Spleen (tissue), 11 donors: ENCODE results near the gene RAB7A. TPM values are rescaled to one million over a fixed set of nuclear protein-coding genes. Genes with fewer than 3 reads are reported as not detected.

Source experiments
- DNase-seq: peaks from one replicate; pipeline ENCODE4 v3.0.0-alpha.2; 2020
- H3K27ac ChIP-seq, 8 donors: fragments of 200-600 bp; sonication (generic) in 7 of 8; 1 replicate in 4 of 8; 2 replicates in 4 of 8; pipeline versions ENCODE4 v1.5.0 to v1.8.0; 2016 to 2021; ENCODE audit warnings: inconsistent platforms in 4 of 8, mild to moderate bottlenecking in 4 of 8, moderate library complexity in 1 of 8
- H3K27me3 ChIP-seq, 7 donors: fragments of 200-600 bp; sonication (generic) in 6 of 7; replicated peaks in 1 of 7; 1 replicate in 4 of 7; 2 replicates in 3 of 7; pipeline versions ENCODE4 v1.5.0 to v1.8.0; 2016 to 2021; ENCODE audit warnings: inconsistent platforms in 3 of 7, mild to moderate bottlenecking in 1 of 7
- H3K36me3 ChIP-seq, 6 donors: fragments of 200-600 bp; sonication (generic) in 5 of 6; 1 replicate in 4 of 6; 2 replicates in 2 of 6; pipeline versions ENCODE4 v1.5.0 to v1.8.0; 2016 to 2021; ENCODE audit warnings: inconsistent platforms in 2 of 6
- H3K4me1 ChIP-seq, 6 donors: fragments of 200-600 bp; sonication (generic) in 5 of 6; 1 replicate in 3 of 6; 2 replicates in 3 of 6; pipeline versions ENCODE4 v1.5.0 to v1.8.0; 2016 to 2021; ENCODE audit warnings: inconsistent platforms in 3 of 6
- H3K4me3 ChIP-seq, 8 donors: fragments of 200-600 bp; sonication (generic) in 7 of 8; 1 replicate in 4 of 8; 2 replicates in 4 of 8; pipeline versions ENCODE4 v1.5.0 to v1.8.0; 2016 to 2021; ENCODE audit warnings: inconsistent platforms in 4 of 8, mild to moderate bottlenecking in 4 of 8, moderate library complexity in 2 of 8
- H3K9me3 ChIP-seq, 8 donors: fragments of 200-600 bp; sonication (generic) in 7 of 8; 1 replicate in 4 of 8; 2 replicates in 4 of 8; pipeline versions ENCODE4 v1.5.0 to v1.8.0; 2016 to 2021; ENCODE audit warnings: inconsistent platforms in 4 of 8
- CTCF ChIP-seq, 11 experiments: fragments of 200-600 bp in 7 of 11; fragments of 450-650 bp in 4 of 11; sonication (generic) in 4 of 11; IDR thresholded peaks in 8 of 11; conservative IDR thresholded peaks in 3 of 11; 1 replicate in 7 of 11; 2 replicates in 4 of 11; pipeline versions ENCODE4 v1.4.0 to v1.8.0; 2016 to 2021; ENCODE audit warnings: antibody characterized with exemption in 11 of 11, inconsistent platforms in 4 of 11, mild to moderate bottlenecking in 1 of 11
- POLR2A ChIP-seq, 3 donors: fragments of 450-650 bp; IDR thresholded peaks; one replicate each; pipeline ENCODE4 v1.5.1; 2017; ENCODE audit warnings: antibody characterized with exemption in 3 of 3, mild to moderate bottlenecking in 1 of 3
- POLR2AphosphoS5 ChIP-seq, 3 donors: sonication (generic); formaldehyde crosslinking; IDR thresholded peaks; one replicate each; pipeline ENCODE4 v1.5.1; 2017; ENCODE audit warnings: antibody characterized with exemption in 3 of 3
- WGBS, 5 donors: extraction: QIAGEN DNeasy Blood & Tissue Kit in 3 of 5; methylation state at CpG; one replicate each; pipeline versions ENCODE4 v1.1.5 to v1.1.7; 2013 to 2018; 5-methylcytosine and 5-hydroxymethylcytosine counted together
- intact Hi-C: fragments of 100-400 bp; cut with DNase I; formaldehyde crosslinking; loops from one replicate; pipeline ENCODE4 v1.15.0; 2023; ENCODE audit warnings: low total_unique reads
- polyA plus RNA-seq, 3 donors: library from polyadenylated mRNA; stranded (reverse); fragments of 200-250 nt; gene quantifications; one replicate each; pipeline ENCODE4 v1.2.1, GENCODE V29; 2013
- total RNA-seq, 7 donors: library from RNA; depleted of rRNA in 3 of 7; stranded (reverse); fragments of >200 nt in 3 of 7; fragmentation: NEBNext Ultra II Directional in 4 of 7; extraction: Animal tissue kit (Norgen Biotek cat#: 25700) in 4 of 7; gene quantifications; one replicate each; pipeline versions ENCODE4 v1.1.0 to v1.2.1, GENCODE V29; 2016 to 2021
- donor health status: healthy with polysubstance abuse.
- donor health status: DM: no; HTN: no; CAD: no; lungs with moderate emphysema.
- donor health status: DM: no; HTN: no; CAD: no.
- donor health status: Bipolar disorder and iron deficiency.
- donor health status: healthy.
- donor health status: DM: no; HTN: no; CAD: no.
- donor health status: DM: yes; HTN: yes; CAD: no.

Gene RAB7A
- total and polyA plus RNA-seq, 10 donors: 82.3 to 227 (median 150) TPM

- 47 to 86% (median 59%) methylated on average over 4 of the region's 4 CpGs for WGBS, 5 donors
- H3K4me1 ChIP-seq: peaks cover 0 to 15% (median 0%) of the 10 kb centered on the region in 6 donors
- H3K36me3 ChIP-seq: peaks cover 0 to 5% (median 0%) of the 10 kb centered on the region in 6 donors
- TF ChIP-seq POLR2AphosphoS5 (IDR thresholded peaks at IDR 0.05) (no peak), CTCF (IDR thresholded peaks at IDR 0.05 in 8 of 11, conservative IDR thresholded peaks at IDR 0.05 in 3 of 11) (no peak), POLR2A (IDR thresholded peaks at IDR 0.05) (no peak)
- intact Hi-C loops: no loop called here
- peak overlapping the region in 3 of 8 donors; percentile 5 to 81 (median 69) for H3K27ac ChIP-seq
- no peak overlapping the region for H3K4me3 ChIP-seq
- H3K27me3 ChIP-seq: no peaks in the 10 kb centered on the region
- peaks cover 8 to 75% (median 65%) of the 10 kb centered on the region in 8 donors for H3K9me3 ChIP-seq
- no peak for DNase-seq
These were observed 129.6 kb downstream of the RAB7A start for GRCh38 chr3:128855569-128855968.

GRCh38 chr3:128858167-128858566, 132.2 kb downstream of the RAB7A start:
- Histone ChIP-seq H3K9me3 (peaks cover 8 to 90% (median 79%) of the 10 kb centered on the region in 8 donors), H3K4me1 (peaks cover 0 to 15% (median 0%) of the 10 kb centered on the region in 6 donors), H3K27ac (no peak overlapping the region), H3K4me3 (no peak overlapping the region), H3K36me3 (peaks cover 0 to 5% (median 0%) of the 10 kb centered on the region in 6 donors), H3K27me3 (no peaks in the 10 kb centered on the region)
- no peak for TF ChIP-seq POLR2AphosphoS5 (IDR thresholded peaks at IDR 0.05)
- no peak for TF ChIP-seq CTCF (IDR thresholded peaks at IDR 0.05 in 8 of 11, conservative IDR thresholded peaks at IDR 0.05 in 3 of 11)
- TF ChIP-seq POLR2A (IDR thresholded peaks at IDR 0.05): no peak
- WGBS, 5 donors: 90 to 94% (median 92%) methylated on average over 3 of the region's 3 CpGs
- intact Hi-C loops: no loop called here
- DNase-seq: no peak

GRCh38 chr3:128859630-128860029, 133.6 kb downstream of the RAB7A start:
- peaks cover 0 to 16% (median 3%) of the 10 kb centered on the region in 6 donors for H3K4me1 ChIP-seq
- H3K9me3 ChIP-seq: peaks cover 7 to 75% (median 65%) of the 10 kb centered on the region in 8 donors
- DNase-seq: no peak
- peaks cover 0 to 3% (median 0%) of the 10 kb centered on the region in 6 donors for H3K36me3 ChIP-seq
- WGBS, 5 donors: 65 to 91% (median 83%) methylated on average over 6 of the region's 6 CpGs
- H3K27me3 ChIP-seq: no peaks in the 10 kb centered on the region
- no peak overlapping the region for H3K27ac ChIP-seq
- no peak overlapping the region for H3K4me3 ChIP-seq
- intact Hi-C loops: no loop called here
- TF ChIP-seq CTCF (IDR thresholded peaks at IDR 0.05 in 8 of 11, conservative IDR thresholded peaks at IDR 0.05 in 3 of 11) (no peak), POLR2A (IDR thresholded peaks at IDR 0.05) (no peak), POLR2AphosphoS5 (IDR thresholded peaks at IDR 0.05) (no peak)

GRCh38 chr3:128861491-128861890, 135.5 kb downstream of the RAB7A start:
- WGBS, 5 donors: 80 to 94% (median 86%) methylated on average over 6 of the region's 6 CpGs
- no peak for DNase-seq
- peaks cover 6 to 56% (median 47%) of the 10 kb centered on the region in 8 donors for H3K9me3 ChIP-seq
- H3K4me1 ChIP-seq: peaks cover 0 to 15% (median 6%) of the 10 kb centered on the region in 6 donors
- H3K27ac ChIP-seq: no peak overlapping the region
- intact Hi-C loops: no loop called here
- no peak for TF ChIP-seq POLR2AphosphoS5 (IDR thresholded peaks at IDR 0.05)
- no peak for TF ChIP-seq CTCF (IDR thresholded peaks at IDR 0.05 in 8 of 11, conservative IDR thresholded peaks at IDR 0.05 in 3 of 11)
- no peak for TF ChIP-seq POLR2A (IDR thresholded peaks at IDR 0.05)
- H3K4me3 ChIP-seq: no peak overlapping the region
- H3K36me3 ChIP-seq: peaks cover 0 to 3% (median 0%) of the 10 kb centered on the region in 6 donors
- no peaks in the 10 kb centered on the region for H3K27me3 ChIP-seq
